ENCODE measurements around the gene FNTB. TPM values are rescaled to one million over a fixed set of nuclear protein-coding genes. Genes with fewer than 3 reads are reported as not detected.
A peak's percentile ranks its signal among the peaks of the same experiment; 100 is the strongest.

Gene FNTB
- total RNA-seq, 1 donor from 2014 or later = 16.9 TPM

GRCh38 chr14:65011538-65011937 lies 24.8 kb downstream of the FNTB start:
- TF ChIP-seq CTCF (IDR thresholded peaks at IDR 0.05; ENCODE audit: unreplicated experiment) = no peak
- Mint-ChIP-seq H3K4me3 (ENCODE audit: unreplicated experiment) (no peak overlapping the region), H3K27ac (ENCODE audit: unreplicated experiment) (no peak overlapping the region), H3K4me1 (ENCODE audit: unreplicated experiment) (peaks cover 17% of the 10 kb centered on the region), H3K9me3 (ENCODE audit: unreplicated experiment) (no peaks in the 10 kb centered on the region), H3K36me3 (ENCODE audit: low read depth, unreplicated experiment) (peaks cover 9% of the 10 kb centered on the region), H3K27me3 (ENCODE audit: unreplicated experiment) (peaks cover 4% of the 10 kb centered on the region)
- no peak for DNase-seq (ENCODE audit: low spot score)

GRCh38 chr14:65012353-65012752 lies 25.7 kb downstream of the FNTB start:
- no peak for DNase-seq (ENCODE audit: low spot score)
- H3K4me3 Mint-ChIP-seq (ENCODE audit: unreplicated experiment) = no peak overlapping the region
- no peaks in the 10 kb centered on the region for H3K9me3 Mint-ChIP-seq (ENCODE audit: unreplicated experiment)
- H3K4me1 Mint-ChIP-seq (ENCODE audit: unreplicated experiment) = peaks cover 17% of the 10 kb centered on the region
- peaks cover 4% of the 10 kb centered on the region for H3K27me3 Mint-ChIP-seq (ENCODE audit: unreplicated experiment)
- H3K36me3 Mint-ChIP-seq (ENCODE audit: low read depth, unreplicated experiment) = peaks cover 9% of the 10 kb centered on the region
- TF ChIP-seq CTCF (IDR thresholded peaks at IDR 0.05; ENCODE audit: unreplicated experiment) = no peak
- no peak overlapping the region for H3K27ac Mint-ChIP-seq (ENCODE audit: unreplicated experiment)

- no peak overlapping the region for H3K27ac Mint-ChIP-seq (ENCODE audit: unreplicated experiment)
- peaks cover 2% of the 10 kb centered on the region for H3K27me3 Mint-ChIP-seq (ENCODE audit: unreplicated experiment)
- no peak for TF ChIP-seq CTCF (IDR thresholded peaks at IDR 0.05; ENCODE audit: unreplicated experiment)
- peaks cover 4% of the 10 kb centered on the region for H3K36me3 Mint-ChIP-seq (ENCODE audit: low read depth, unreplicated experiment)
- no peak for DNase-seq (ENCODE audit: low spot score)
- H3K4me1 Mint-ChIP-seq (ENCODE audit: unreplicated experiment) = peaks cover 4% of the 10 kb centered on the region
- H3K9me3 Mint-ChIP-seq (ENCODE audit: unreplicated experiment) = no peaks in the 10 kb centered on the region
- no peak overlapping the region for H3K4me3 Mint-ChIP-seq (ENCODE audit: unreplicated experiment)
Measured at GRCh38 chr14:65015391-65015790, 28.7 kb downstream of the FNTB start.

- Mint-ChIP-seq H3K4me3 (ENCODE audit: unreplicated experiment) (no peak overlapping the region), H3K9me3 (ENCODE audit: unreplicated experiment) (no peaks in the 10 kb centered on the region)
- TF ChIP-seq CTCF (IDR thresholded peaks at IDR 0.05; ENCODE audit: unreplicated experiment) = no peak
Measured at GRCh38 chr14:65016471-65016870, 29.8 kb downstream of the FNTB start.

GRCh38 chr14:65019944-65020566 lies 33.4 kb downstream of the FNTB start:
- DNase-seq (ENCODE audit: low spot score) = peak; percentile 27
- peak; percentile 64 for TF ChIP-seq CTCF (IDR thresholded peaks at IDR 0.05; ENCODE audit: unreplicated experiment)
- no peaks in the 10 kb centered on the region for H3K27me3 Mint-ChIP-seq (ENCODE audit: unreplicated experiment)
- no peaks in the 10 kb centered on the region for H3K9me3 Mint-ChIP-seq (ENCODE audit: unreplicated experiment)
- peaks cover 3% of the 10 kb centered on the region for H3K4me1 Mint-ChIP-seq (ENCODE audit: unreplicated experiment)
- no peak overlapping the region for H3K4me3 Mint-ChIP-seq (ENCODE audit: unreplicated experiment)
- H3K36me3 Mint-ChIP-seq (ENCODE audit: low read depth, unreplicated experiment) = no peaks in the 10 kb centered on the region
- peak overlapping the region; percentile 53 for H3K27ac Mint-ChIP-seq (ENCODE audit: unreplicated experiment)

More at GRCh38 chr14:65016471-65016870, 29.8 kb downstream of the FNTB start:
- Mint-ChIP-seq H3K36me3 (ENCODE audit: low read depth, unreplicated experiment) (peaks cover 4% of the 10 kb centered on the region), H3K27me3 (ENCODE audit: unreplicated experiment) (peaks cover 2% of the 10 kb centered on the region), H3K27ac (ENCODE audit: unreplicated experiment) (no peak overlapping the region), H3K4me1 (ENCODE audit: unreplicated experiment) (peaks cover 3% of the 10 kb centered on the region)
- DNase-seq (ENCODE audit: low spot score) = no peak

Measured in endothelial cell (in vitro differentiated cells).